GM18517 (cell line): Measurements from ENCODE around the gene AGBL2.
A peak's percentile ranks its signal among the peaks of the same experiment; 100 is the strongest.
"Not testable (repeated sequence)": the region's sequence is repeated elsewhere in the genome, so short reads cannot be mapped to it uniquely, and the experiment has no call there.

ENCODE experiments used
- ATAC-seq: cut with Tn5 transposase; IDR thresholded peaks from one replicate; pipeline ENCODE4 v1.9.1; 2021; ENCODE audit warnings: mild to moderate bottlenecking, moderate library complexity; ENCODE audit not compliant: unreplicated experiment

The AGBL2 gene

DNA sequence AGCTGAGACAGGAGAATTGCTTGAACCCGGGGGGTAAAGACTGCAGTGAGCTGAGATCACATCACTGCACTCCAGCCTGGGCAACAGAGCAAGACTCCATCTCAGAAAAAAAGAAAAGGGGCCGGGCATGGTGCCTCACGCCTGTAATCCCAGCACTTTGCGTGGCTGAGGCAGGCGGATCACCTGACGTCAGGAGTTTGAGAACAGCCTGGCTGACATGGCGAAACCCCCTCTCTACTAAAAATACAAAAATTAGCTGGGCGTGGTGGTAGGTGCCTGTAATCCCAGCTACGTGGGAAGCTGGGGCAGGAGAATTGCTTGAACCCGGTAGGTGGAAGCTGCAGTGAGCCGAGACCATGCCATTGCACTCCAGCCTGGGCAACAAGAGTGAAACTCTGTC, 78.8 kb downstream of the AGBL2 start:
- not testable (repeated sequence) for ATAC-seq

DNA sequence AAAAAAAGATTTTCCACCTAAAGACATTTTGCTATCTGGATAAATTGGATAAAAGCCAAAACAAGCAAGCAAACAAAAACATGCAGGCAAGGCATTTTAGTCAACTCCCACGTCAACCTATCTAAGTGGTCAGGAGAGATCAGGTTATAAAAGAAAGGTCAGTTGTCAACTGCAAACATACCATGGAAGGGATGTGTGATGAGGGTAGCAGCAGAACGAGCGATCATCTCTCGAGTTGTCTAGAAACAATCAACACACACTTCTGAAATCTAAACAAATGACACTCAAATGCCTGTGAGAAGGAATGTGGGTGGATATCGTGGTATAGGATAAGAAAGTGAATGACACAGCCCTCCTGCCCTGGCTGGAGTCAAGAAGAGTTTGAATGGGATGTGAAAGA, 83.7 kb downstream of the AGBL2 start:
- no peak for ATAC-seq

DNA sequence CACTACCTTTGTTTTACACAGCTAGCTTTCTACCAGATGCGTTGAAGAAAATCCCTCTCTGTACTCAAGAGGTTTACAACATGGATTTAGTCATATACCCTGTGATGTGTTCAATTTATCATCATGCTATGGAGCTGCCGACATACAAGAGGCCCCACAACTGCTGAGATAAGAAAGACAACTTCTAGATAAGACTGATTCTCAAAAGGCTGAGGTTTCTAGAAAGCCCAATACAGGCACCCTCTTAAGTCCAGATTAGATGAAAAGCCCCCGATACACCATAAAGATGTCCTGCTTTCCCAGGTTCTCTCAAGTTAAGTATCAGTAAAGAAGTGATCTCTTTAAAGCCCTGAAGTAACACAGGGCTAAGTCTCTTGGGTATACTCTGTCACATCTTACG, 87.1 kb downstream of the AGBL2 start:
- no peak for ATAC-seq

DNA sequence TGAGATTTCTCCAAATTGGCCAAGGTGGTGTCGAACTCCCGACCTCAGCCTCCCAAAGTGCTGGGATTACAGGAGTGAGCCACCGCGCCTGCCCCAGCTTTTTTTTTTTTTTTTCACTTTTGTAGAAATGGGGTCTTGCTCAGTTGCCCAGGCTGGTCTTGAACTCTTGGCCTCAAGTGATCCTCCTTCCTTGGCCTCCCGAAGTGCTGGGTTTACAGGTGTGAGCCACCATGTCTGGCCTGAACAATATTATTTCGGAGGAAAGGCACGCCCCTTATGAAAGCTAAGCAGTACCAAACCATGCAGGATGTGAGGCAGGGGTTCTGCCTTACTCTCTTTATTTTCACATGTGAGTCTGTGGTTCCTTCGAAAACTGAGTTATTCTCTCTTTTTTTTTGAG, 88.9 kb downstream of the AGBL2 start:
- no peak for ATAC-seq

DNA sequence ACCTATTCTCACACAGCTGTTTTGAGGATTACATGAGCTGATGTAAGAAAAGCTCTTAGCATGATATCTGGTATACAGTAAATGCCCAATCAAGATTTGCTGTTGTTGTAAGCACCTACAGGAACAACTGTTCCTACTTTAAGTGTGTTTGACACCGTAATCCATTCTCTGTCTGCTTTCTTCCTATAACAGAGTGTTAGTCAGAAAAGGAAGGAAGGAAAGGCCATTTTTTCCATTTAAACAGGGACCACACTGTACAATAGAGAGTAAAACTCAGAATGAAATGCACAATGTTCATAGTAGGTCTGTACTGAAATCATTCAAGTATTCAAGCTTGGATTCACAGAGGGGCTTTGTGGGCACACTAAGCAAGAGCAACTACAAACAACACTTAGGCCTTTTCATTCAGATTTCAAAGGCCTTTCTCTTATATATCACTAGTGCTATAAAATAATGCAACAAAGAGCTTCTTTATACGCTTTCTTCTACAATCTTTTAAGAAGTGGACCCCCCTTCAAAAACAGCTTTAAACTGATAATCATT, 94.3 kb downstream of the AGBL2 start:
- no peak for ATAC-seq

DNA sequence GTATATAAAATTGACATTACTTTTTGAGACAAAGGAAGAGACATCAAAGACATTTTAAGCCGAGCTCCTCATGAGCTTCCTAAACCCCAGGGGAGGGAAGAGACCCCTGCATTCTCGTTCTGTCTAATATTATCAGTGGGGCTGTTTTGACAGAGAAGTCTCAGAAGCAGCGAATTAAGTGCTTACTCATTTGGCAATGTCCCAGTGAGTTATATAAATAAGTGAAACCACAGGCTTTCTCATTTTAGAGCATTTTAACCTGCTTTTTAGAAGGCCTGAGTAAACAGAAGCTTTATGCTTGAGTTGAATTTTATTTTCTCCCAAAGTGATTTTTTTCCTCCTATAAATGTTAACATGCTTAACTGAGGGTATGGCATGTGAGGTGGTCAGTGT, 97.8 kb downstream of the AGBL2 start:
- ATAC-seq = no peak

DNA sequence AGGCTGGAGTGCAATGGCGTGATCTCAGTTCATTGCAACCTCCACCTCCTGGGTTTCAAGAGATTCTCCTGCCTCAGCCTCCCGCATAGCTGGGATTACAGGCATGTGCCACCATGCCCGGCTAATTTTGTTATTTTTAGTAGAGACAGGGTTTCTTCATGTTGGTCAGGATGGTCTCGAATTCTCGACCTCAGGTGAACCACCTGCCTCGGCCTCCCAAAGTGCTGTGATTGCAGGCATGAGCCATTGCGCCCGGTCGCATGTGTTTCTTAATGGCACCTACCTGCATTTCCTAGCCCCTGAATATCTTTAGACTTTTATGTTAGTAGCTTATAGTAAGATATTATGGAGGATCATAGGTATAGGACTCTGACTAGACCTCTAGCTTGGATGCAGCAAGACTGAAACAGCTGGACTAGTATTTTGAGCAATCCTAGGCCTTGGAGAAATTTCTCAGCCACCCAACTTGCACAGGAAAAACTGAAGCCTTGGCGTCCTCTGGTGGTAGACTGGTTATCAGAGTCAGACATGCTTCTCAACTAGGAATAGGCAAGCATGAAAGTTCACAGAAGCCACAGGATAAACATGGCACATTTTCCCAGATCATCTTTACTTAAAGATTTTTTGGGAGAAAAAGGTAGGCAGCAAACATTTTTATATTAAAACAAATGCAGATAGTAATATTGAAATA, 98.3 kb downstream of the AGBL2 start:
- ATAC-seq = no peak

DNA sequence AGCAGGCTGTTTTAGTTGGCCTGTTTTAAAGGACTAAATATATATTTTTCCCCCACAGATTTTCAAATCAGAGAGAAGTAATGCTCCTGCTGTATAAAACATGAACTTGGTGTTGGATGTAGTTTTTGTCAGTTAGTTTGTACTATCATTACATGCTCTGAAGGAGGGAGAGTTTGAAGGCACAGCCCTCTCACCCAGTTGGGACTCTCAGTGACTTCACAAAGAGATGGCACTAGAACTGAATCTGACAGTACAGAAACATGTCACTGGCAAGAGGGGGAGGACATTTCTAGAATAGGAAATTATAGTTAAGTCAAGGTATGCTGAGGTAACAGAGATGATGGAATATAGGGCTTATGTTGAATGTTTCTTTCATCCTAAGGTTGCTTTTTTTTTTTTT, 99.9 kb downstream of the AGBL2 start:
- no peak for ATAC-seq

DNA sequence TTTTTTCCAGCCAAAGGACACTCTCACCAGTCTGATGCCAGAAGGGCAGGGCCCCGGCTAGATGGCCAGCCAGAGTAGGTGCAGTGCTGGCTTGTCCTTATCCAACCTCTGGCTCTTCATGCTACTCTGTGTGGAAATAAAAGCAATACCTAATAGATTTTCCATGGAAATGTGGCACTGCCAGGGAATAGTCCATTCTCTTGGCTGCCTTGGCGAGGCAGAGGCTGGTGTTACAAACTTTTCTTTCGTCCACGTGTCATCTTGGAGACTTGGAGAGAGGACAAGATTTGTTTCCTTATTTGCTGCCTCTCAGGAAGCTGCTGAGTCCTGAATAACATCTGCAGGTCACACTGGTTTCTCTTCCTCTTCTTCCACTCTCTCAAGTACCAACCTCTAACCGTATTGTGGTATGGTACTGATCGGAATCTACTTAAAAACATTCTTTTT, 103.8 kb downstream of the AGBL2 start:
- peak; percentile 88 for ATAC-seq

DNA sequence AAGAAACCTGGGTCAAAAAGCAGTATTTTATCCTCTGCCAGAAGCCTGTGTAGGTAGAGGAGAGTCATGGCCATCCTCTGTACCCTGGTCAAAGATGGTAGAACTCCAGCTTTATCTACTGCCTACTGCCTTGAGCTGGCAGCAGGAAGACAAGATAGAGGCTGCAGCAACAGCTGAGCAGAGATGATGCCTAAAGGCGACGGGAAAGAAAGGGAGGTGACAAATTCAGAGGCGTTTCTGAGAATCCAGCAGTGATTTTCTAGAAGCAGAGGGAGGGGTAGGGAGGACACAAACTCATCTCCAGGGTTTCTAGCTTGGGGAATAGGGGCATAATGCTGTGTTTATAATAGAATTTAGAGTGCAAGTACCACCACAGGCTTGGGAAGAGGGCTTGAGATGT, 105.5 kb downstream of the AGBL2 start:
- no peak for ATAC-seq
